H1 (cell line): ENCODE results near the gene POLR2C. TPM values are rescaled to one million over a fixed set of nuclear protein-coding genes. Genes with fewer than 3 reads are reported as not detected.

Experiments used
- CTCF ChIA-PET: fragments of 300-600 bp; sonication (Branson Sonifier 250); formaldehyde crosslinking; loops from one replicate; lab custom pipeline; 2021; ENCODE audit not compliant: partially characterized antibody; lab: Charles Lee
- POLR2A ChIA-PET: fragments of 300-600 bp; sonication (Branson Sonifier 250); formaldehyde crosslinking; loops from one replicate; lab custom pipeline; 2021; ENCODE audit warnings: inconsistent platforms; ENCODE audit not compliant: partially characterized antibody; lab: Charles Lee
- DNase-seq, 2 experiments: peaks; one replicate each; pipeline versions ENCODE4 v3.0.0 to v3.0.0-alpha.2; 2010 to 2022; ENCODE audit warnings: low spot score in 2 of 2, low read depth in 1 of 2, mixed read lengths in 1 of 2
- FAIRE-seq: peaks from 2 replicates; lab custom pipeline; 2011; peaks lifted over from hg19 to GRCh38; lab: Jason Lieb, UNC
- H2AFZ ChIP-seq: 2 replicates; pipeline ENCODE4 v1.8.1; 2012; ENCODE audit warnings: low read length, inconsistent platforms
- H2AK5ac ChIP-seq: 2 replicates; pipeline ENCODE4 v1.6.1; 2013; ENCODE audit warnings: low read depth, low read length
- H2BK120ac ChIP-seq: replicated peaks from 2 replicates; pipeline ENCODE3; 2013; ENCODE audit warnings: low read depth, low read length, inconsistent platforms
- H2BK12ac ChIP-seq: 2 replicates; pipeline ENCODE4 v1.6.1; 2013; ENCODE audit warnings: low read depth, low read length
- H2BK15ac ChIP-seq: 2 replicates; pipeline ENCODE4 v1.6.1; 2013; ENCODE audit warnings: low read length
- H2BK20ac ChIP-seq: 2 replicates; pipeline ENCODE4 v1.6.1; 2013; ENCODE audit warnings: low read length
- H2BK5ac ChIP-seq: 2 replicates; pipeline ENCODE4 v1.6.1; 2013; ENCODE audit warnings: low read depth, low read length
- H3K14ac ChIP-seq: 2 replicates; pipeline ENCODE4 v1.6.1; 2013; ENCODE audit warnings: inconsistent platforms; ENCODE audit not compliant: insufficient read length
- H3K18ac ChIP-seq: 2 replicates; pipeline ENCODE4 v1.6.1; 2013; ENCODE audit warnings: low read length; ENCODE audit errors: extremely low read depth
- H3K23ac ChIP-seq: 2 replicates; pipeline ENCODE4 v1.6.1; 2013; ENCODE audit warnings: inconsistent platforms; ENCODE audit not compliant: insufficient read length
- H3K23me2 ChIP-seq: 2 replicates; pipeline ENCODE4 v1.6.1; 2013; ENCODE audit warnings: low read depth, low read length
- H3K27ac ChIP-seq: 2 replicates; pipeline ENCODE4 v1.6.1; 2011; ENCODE audit warnings: low read depth, low read length, inconsistent platforms
- H3K27me3 ChIP-seq, 4 experiments: replicated peaks in 1 of 4; 1 replicate in 1 of 4; 2 replicates in 3 of 4; pipeline versions ENCODE4 v1.6.1 to v1.8.1; 2011 to 2013; ENCODE audit warnings: low read length in 3 of 4, mild to moderate bottlenecking in 3 of 4, inconsistent platforms in 2 of 4, mixed read lengths in 2 of 4, moderate library complexity in 1 of 4; ENCODE audit not compliant: control insufficient read depth in 3 of 4, insufficient read depth in 3 of 4; ENCODE audit errors: extremely low read depth in 1 of 4
- H3K36me3 ChIP-seq, 4 experiments: 2 replicates each; pipeline versions ENCODE4 v1.6.1 to v1.8.1; 2011 to 2013; ENCODE audit warnings: mild to moderate bottlenecking in 4 of 4, low read length in 3 of 4, moderate library complexity in 2 of 4, control low read depth in 1 of 4, inconsistent platforms in 1 of 4; ENCODE audit not compliant: insufficient read depth in 4 of 4, control insufficient read depth in 2 of 4
- H3K4ac ChIP-seq: replicated peaks from 2 replicates; pipeline ENCODE3; 2013; ENCODE audit warnings: low read length, low read depth, mixed read lengths, inconsistent platforms; ENCODE audit not compliant: insufficient read length
- H3K4me1 ChIP-seq, 4 experiments: replicated peaks in 1 of 4; 1 replicate in 1 of 4; 2 replicates in 3 of 4; pipeline versions ENCODE4 v1.6.1 to v1.8.1; 2011 to 2013; ENCODE audit warnings: low read length in 3 of 4, inconsistent platforms in 2 of 4, mixed read lengths in 1 of 4; ENCODE audit not compliant: insufficient read depth in 4 of 4, control insufficient read depth in 3 of 4
- H3K4me2 ChIP-seq, 2 experiments: 2 replicates each; pipeline versions ENCODE4 v1.6.1 to v1.8.1; 2011 to 2013; ENCODE audit warnings: low read depth in 2 of 2, low read length in 2 of 2, control low read depth in 1 of 2, inconsistent platforms in 1 of 2, mild to moderate bottlenecking in 1 of 2; ENCODE audit not compliant: insufficient read depth in 1 of 2
- H3K4me3 ChIP-seq, 4 experiments: fragments of 200-600, 300-600 bp in 1 of 4; sonication (generic), shearing (Covaris generic), sonication (Bioruptor Twin) in 1 of 4; 2 replicates each; pipeline versions ENCODE4 v1.5.1 to v1.8.1; 2011 to 2016; ENCODE audit warnings: low read length in 4 of 4, low read depth in 3 of 4, control low read depth in 2 of 4, inconsistent platforms in 2 of 4, mild to moderate bottlenecking in 2 of 4, mixed read lengths in 1 of 4, moderate library complexity in 1 of 4; ENCODE audit not compliant: insufficient read depth in 2 of 4; ENCODE audit errors: extremely low read depth in 1 of 4
- H3K56ac ChIP-seq: replicated peaks from 2 replicates; pipeline ENCODE3; 2013; ENCODE audit warnings: low read depth, mild to moderate bottlenecking, mixed read lengths, low read length, inconsistent platforms; ENCODE audit not compliant: insufficient read length
- H3K79me1 ChIP-seq: 2 replicates; pipeline ENCODE4 v1.6.1; 2013; ENCODE audit warnings: low read depth, low read length, control low read depth
- H3K79me2 ChIP-seq, 2 experiments: 2 replicates each; pipeline versions ENCODE4 v1.6.1 to v1.8.1; 2012 to 2013; ENCODE audit warnings: low read length in 2 of 2, mild to moderate bottlenecking in 2 of 2, inconsistent platforms in 1 of 2; ENCODE audit not compliant: insufficient read depth in 2 of 2, control insufficient read depth in 1 of 2
- H3K9ac ChIP-seq, 4 experiments: replicated peaks in 1 of 4; 1 replicate in 1 of 4; 2 replicates in 3 of 4; pipeline versions ENCODE4 v1.6.1 to v1.8.1; 2011 to 2013; ENCODE audit warnings: low read depth in 3 of 4, low read length in 3 of 4, control low read depth in 2 of 4, mild to moderate bottlenecking in 2 of 4, moderate library complexity in 2 of 4, inconsistent platforms in 1 of 4; ENCODE audit errors: extremely low read depth in 1 of 4
- H3K9me3 ChIP-seq, 2 experiments: 2 replicates each; pipeline versions ENCODE4 v1.6.1 to v1.8.1; 2012 to 2013; ENCODE audit warnings: mild to moderate bottlenecking in 2 of 2, moderate library complexity in 2 of 2, control low read depth in 1 of 2, inconsistent platforms in 1 of 2, low read depth in 1 of 2, low read length in 1 of 2, mixed read lengths in 1 of 2; ENCODE audit not compliant: insufficient read depth in 2 of 2
- H4K20me1 ChIP-seq, 2 experiments: replicated peaks in 1 of 2; 2 replicates each; pipeline versions ENCODE3 to v1.8.1; 2011 to 2013; ENCODE audit warnings: inconsistent platforms in 2 of 2, low read length in 2 of 2, mild to moderate bottlenecking in 1 of 2; ENCODE audit not compliant: insufficient read depth in 2 of 2, control insufficient read depth in 1 of 2
- H4K5ac ChIP-seq: 2 replicates; pipeline ENCODE4 v1.6.1; 2013; ENCODE audit warnings: low read length, low read depth, mixed read lengths, inconsistent platforms; ENCODE audit not compliant: insufficient read length
- H4K8ac ChIP-seq: 2 replicates; pipeline ENCODE4 v1.8.0; 2013; ENCODE audit warnings: mild to moderate bottlenecking, moderate library complexity, low read length, inconsistent platforms; ENCODE audit not compliant: insufficient read depth; ENCODE audit errors: extremely low read depth
- H4K91ac ChIP-seq: replicated peaks from 2 replicates; pipeline ENCODE3; 2013; ENCODE audit warnings: low read length, mixed read lengths, inconsistent platforms; ENCODE audit not compliant: insufficient read length
- CREB1 ChIP-seq: IDR thresholded peaks from 2 replicates; pipeline ENCODE4 v1.6.1; 2012; ENCODE audit warnings: inconsistent platforms
- RBBP5 ChIP-seq: IDR thresholded peaks from 2 replicates; pipeline ENCODE4 v1.7.1; 2012; ENCODE audit warnings: low read depth, mild to moderate bottlenecking, inconsistent platforms, low read length, moderate library complexity, borderline replicate concordance
- WGBS, 2 experiments: shearing (Covaris generic) in 1 of 2; methylation state at CpG; one replicate each; pipeline versions ENCODE4 v1.1.6 to v1.1.7; 2013 to 2015; ENCODE audit warnings: low lambda C conversion rate in 2 of 2, mixed read lengths in 2 of 2, inconsistent platforms in 1 of 2, low coverage in 1 of 2, missing lambda C conversion rate in 1 of 2; ENCODE audit not compliant: insufficient replicate concordance in 2 of 2, insufficient coverage in 1 of 2, insufficient read length in 1 of 2; ENCODE audit errors: extremely low coverage in 1 of 2, missing lambda C conversion rate in 1 of 2; 5-methylcytosine and 5-hydroxymethylcytosine counted together
- polyA plus RNA-seq, 7 experiments: library from polyadenylated mRNA; depleted of rRNA in 3 of 7; stranded (reverse) in 5 of 7; unstranded in 2 of 7; fragments of >200 nt in 5 of 7; fragments of 200-250 nt in 2 of 7; gene quantifications; 1 replicate in 5 of 7; 2 replicates in 1 of 7; 4 replicates in 1 of 7; pipeline versions ENCODE4 v1.2.1 to v1.2.3, GENCODE V29; 2011 to 2013; ENCODE audit warnings: missing spikeins in 2 of 7, mixed read lengths in 2 of 7
- total RNA-seq: library from RNA; stranded (reverse); fragmentation: NEBNext Ultra II Directional; extraction: Animal tissue kit (Norgen Biotek cat#: 25700); gene quantifications from 2 replicates; pipeline ENCODE4 v1.2.1, GENCODE V29; 2021

The POLR2C gene
- total and polyA plus RNA-seq, 2 of the 8 experiments (the other 6 are each of a cell fraction or from before 2014, with no cell fraction given): 72.5 to 132 TPM

DNA sequence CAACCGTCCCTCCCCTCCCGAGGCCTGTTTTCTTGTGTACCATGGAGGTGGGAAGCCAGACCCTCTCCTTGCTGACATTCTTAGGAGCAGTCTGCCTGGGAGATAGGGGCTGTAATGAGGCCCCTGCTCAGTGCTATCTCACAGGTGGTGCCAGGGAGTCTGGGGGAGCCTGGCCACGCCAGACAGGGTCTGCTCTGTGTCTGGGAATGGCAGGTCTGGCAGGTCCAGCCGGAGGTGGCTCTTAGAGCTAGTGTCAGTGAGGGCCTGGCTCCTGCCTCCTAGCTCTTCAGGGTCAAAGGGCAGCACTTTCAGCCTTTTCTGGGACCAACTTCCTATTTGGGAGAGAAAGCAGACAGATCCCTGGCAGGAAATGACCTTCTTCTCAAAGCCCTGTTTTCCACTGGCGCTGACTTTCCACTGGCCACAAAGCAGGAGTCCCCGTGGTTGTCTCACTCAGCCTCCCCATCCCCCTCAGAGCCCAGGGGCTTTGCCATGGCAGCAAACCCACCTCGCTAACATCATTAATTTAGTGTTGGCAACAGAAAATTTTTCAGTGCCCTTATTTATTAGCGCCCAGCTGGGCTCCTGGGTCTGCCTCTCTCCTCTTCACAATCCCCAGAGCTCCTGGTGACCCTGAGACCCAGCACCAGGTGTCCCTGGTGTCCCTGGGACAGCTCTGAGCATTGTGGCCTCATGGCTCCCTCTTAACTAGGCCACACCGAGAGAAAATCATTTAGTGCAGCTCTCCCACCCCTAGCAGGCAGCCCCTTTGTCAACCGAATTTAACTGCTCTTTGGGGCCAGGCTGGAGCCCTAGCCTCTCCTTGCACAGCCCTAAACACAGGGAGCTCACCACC is 47.8 kb downstream of the POLR2C start:
- no peak overlapping the region for H3K23ac ChIP-seq
- TF ChIP-seq RBBP5 (no peak), CREB1 (no peak)
- no peak overlapping the region for H3K4me3 ChIP-seq
- no peaks in the 10 kb centered on the region for H3K79me1 ChIP-seq
- CTCF ChIA-PET: interaction anchor here (0.6 to 8.8 kb wide), 4 partner anchors 8 to 18 kb away, joined by 4 to 89 read pairs (median 5); no protein-coding TSS in a partner anchor
- H4K5ac ChIP-seq: no peak overlapping the region
- WGBS, 2 experiments: 83% methylated on average over 10 of the region's 10 CpGs; no CpG with 5 or more reads in 1 of the 2 experiments
- H3K56ac ChIP-seq: no peak overlapping the region
- H2AFZ ChIP-seq: no peak overlapping the region
- H3K18ac ChIP-seq: no peak overlapping the region
- no peak overlapping the region for H3K4me2 ChIP-seq
- no peak overlapping the region for H3K14ac ChIP-seq
- H3K27ac ChIP-seq: no peak overlapping the region
- POLR2A ChIA-PET: interaction anchor here (0.9 to 1.7 kb wide), 3 partner anchors 8 to 19 kb away, joined by 4 to 5 read pairs (median 5); no protein-coding TSS in a partner anchor
- H3K9ac ChIP-seq: no peak overlapping the region
- H3K36me3 ChIP-seq: no peaks in the 10 kb centered on the region
- H3K4ac ChIP-seq: no peak overlapping the region
- H2BK120ac ChIP-seq: no peak overlapping the region
- FAIRE-seq: no peak
- H2AK5ac ChIP-seq: no peak overlapping the region
- H4K8ac ChIP-seq: no peak overlapping the region
- H3K27me3 ChIP-seq: no peaks in the 10 kb centered on the region
- no peaks in the 10 kb centered on the region for H3K23me2 ChIP-seq
- no peaks in the 10 kb centered on the region for H3K79me2 ChIP-seq
- no peak overlapping the region for H2BK15ac ChIP-seq
- DNase-seq: no peak
- H4K91ac ChIP-seq: no peak overlapping the region
- peaks cover 0 to 1% of the 10 kb centered on the region in 2 experiments for H4K20me1 ChIP-seq
- H3K9me3 ChIP-seq: no peaks in the 10 kb centered on the region
- H2BK20ac ChIP-seq: no peak overlapping the region
- H2BK5ac ChIP-seq: no peak overlapping the region
- H3K4me1 ChIP-seq: peaks cover 0 to 15% (median 7%) of the 10 kb centered on the region in 4 experiments; a peak in 6 of 7 replicates
- H2BK12ac ChIP-seq: no peak overlapping the region
